HG03060 (cell line): Measurements from ENCODE around the gene FSD1L.
"Not testable (repeated sequence)": the region's sequence is repeated elsewhere in the genome, so short reads cannot be mapped to it uniquely, and the experiment has no call there.

Experiments used
- ATAC-seq: cut with Tn5 transposase; IDR thresholded peaks from one replicate; pipeline ENCODE4 v1.9.1; 2021; ENCODE audit warnings: low read depth, moderate number of reproducible peaks; ENCODE audit not compliant: unreplicated experiment

Gene FSD1L

GRCh38 chr9:105535920-105536668 lies 88.3 kb downstream of the FSD1L start:
- ATAC-seq, result peak; percentile 53

- ATAC-seq, result no peak
Measured at GRCh38 chr9:105539452-105539851, 91.6 kb downstream of the FSD1L start.

GRCh38 chr9:105541838-105542237 lies 94.0 kb downstream of the FSD1L start:
- ATAC-seq, result peak; percentile 76

- ATAC-seq, result no peak
Measured at GRCh38 chr9:105554042-105554441, 106.2 kb downstream of the FSD1L start.

GRCh38 chr9:105557804-105558610 lies 110.2 kb downstream of the FSD1L start, which contains the start of gene FKTN:
Gene FKTN (plus strand): TSS chr9:105558131. CDS start chr9:105575033, 16,902 bp downstream.
- peak; percentile 89 for ATAC-seq

- ATAC-seq, result no peak
Measured at GRCh38 chr9:105572455-105572854, 124.6 kb downstream of the FSD1L start.

- not testable (repeated sequence) for ATAC-seq
Measured at GRCh38 chr9:105579952-105580351, 132.1 kb downstream of the FSD1L start.

GRCh38 chr9:105581550-105581949 lies 133.7 kb downstream of the FSD1L start:
- ATAC-seq, result not testable (repeated sequence)

GRCh38 chr9:105593145-105593544 lies 145.3 kb downstream of the FSD1L start:
- ATAC-seq, result no peak
